Renal pelvis (tissue), 12 donors: ENCODE measurements around the gene HPS4. TPM values are rescaled to one million over a fixed set of nuclear protein-coding genes. Genes with fewer than 3 reads are reported as not detected.
"Not testable (repeated sequence)": the region's sequence is repeated elsewhere in the genome, so short reads cannot be mapped to it uniquely, and the experiment has no call there.

ENCODE experiments used
- DNase-seq: peaks from one replicate; pipeline ENCODE4 v3.0.0-alpha.2; 2013
- long read RNA-seq, 16 experiments: transcript quantifications; one replicate each; lab custom pipeline, GENCODE V29; 2026
- polyA plus RNA-seq, 3 donors: library from polyadenylated mRNA; unstranded; fragments of 120-200 nt; gene quantifications; one replicate each; pipeline ENCODE4 v1.2.1, GENCODE V29; 2013; ENCODE audit not compliant: insufficient read length in 3 of 3

The HPS4 gene
- 10 to 100 TPM; 30.3 to 43.8 (median 40.0) TPM for polyA plus RNA-seq
- long read RNA-seq, donor 1, partial matches to known transcripts, result 0 of 1 reads
- long read RNA-seq, donor 1, other reads (novel, unspliced or antisense), result 0 of 1 reads
- long read RNA-seq, donor 2, full-length matches to known transcripts, result 5 of 5 reads
- long read RNA-seq, donor 2, partial matches to known transcripts, result 0 of 5 reads
- long read RNA-seq, donor 2, other reads (novel, unspliced or antisense), result 0 of 5 reads
- long read RNA-seq, donor 3, partial matches to known transcripts, result 0 of 1 reads
- long read RNA-seq, donor 3, other reads (novel, unspliced or antisense), result 0 of 1 reads
- long read RNA-seq, donor 4, partial matches to known transcripts, result 0 of 2 reads
- long read RNA-seq, donor 4, other reads (novel, unspliced or antisense), result 0 of 2 reads
- long read RNA-seq, donor 5, partial matches to known transcripts, result 0 of 1 reads
- long read RNA-seq, donor 5, other reads (novel, unspliced or antisense), result 0 of 1 reads
- long read RNA-seq, donor 6, full-length matches to known transcripts, result 5 of 5 reads
- long read RNA-seq, donor 6, partial matches to known transcripts, result 0 of 5 reads
- long read RNA-seq, donor 6, other reads (novel, unspliced or antisense), result 0 of 5 reads
- long read RNA-seq, donor 7, partial matches to known transcripts, result 9 of 9 reads
- long read RNA-seq, donor 7, other reads (novel, unspliced or antisense), result 0 of 9 reads
- long read RNA-seq, donor 8, full-length matches to known transcripts, result 1 of 1 reads
- long read RNA-seq, donor 8, partial matches to known transcripts, result 0 of 1 reads
- long read RNA-seq, donor 8, other reads (novel, unspliced or antisense), result 0 of 1 reads
- long read RNA-seq, donor 9, full-length matches to known transcripts, result 2 of 2 reads
- long read RNA-seq, donor 9, partial matches to known transcripts, result 0 of 2 reads
- long read RNA-seq, donor 9, other reads (novel, unspliced or antisense), result 0 of 2 reads
- long read RNA-seq, donor 10, partial matches to known transcripts, result 6 of 8 reads
- long read RNA-seq, donor 10, other reads (novel, unspliced or antisense), result 0 of 8 reads
- long read RNA-seq, donor 11, full-length matches to known transcripts, result 1 of 1 reads
- long read RNA-seq, donor 11, partial matches to known transcripts, result 0 of 1 reads
- long read RNA-seq, donor 11, other reads (novel, unspliced or antisense), result 0 of 1 reads
- long read RNA-seq, donor 12, result 0 reads
- long read RNA-seq, donor 13, result 0 reads
- long read RNA-seq, donor 14, partial matches to known transcripts, result 0 of 2 reads
- long read RNA-seq, donor 14, other reads (novel, unspliced or antisense), result 0 of 2 reads
- long read RNA-seq, donor 15, full-length matches to known transcripts, result 4 of 4 reads
- long read RNA-seq, donor 15, partial matches to known transcripts, result 0 of 4 reads
- long read RNA-seq, donor 15, other reads (novel, unspliced or antisense), result 0 of 4 reads
- long read RNA-seq, donor 16, partial matches to known transcripts, result 0 of 4 reads
- long read RNA-seq, donor 16, other reads (novel, unspliced or antisense), result 0 of 4 reads

- DNase-seq, result peak; percentile 90
These were observed at the start of gene HPS4, which contains the start of gene SRRD for GRCh38 chr22:26483439-26484359. HPS4 (minus strand) TSS chr22:26483783; CDS start chr22:26481762, 2,021 bp downstream. SRRD (plus strand) TSS chr22:26483877; CDS start chr22:26483891, 14 bp downstream.

GRCh38 chr22:26529345-26529744 is 45.8 kb upstream of the HPS4 start:
- DNase-seq, result no peak

GRCh38 chr22:26528518-26528917 is 44.9 kb upstream of the HPS4 start:
- DNase-seq, result not testable (repeated sequence)

GRCh38 chr22:26527574-26528465 is 44.2 kb upstream of the HPS4 start:
- no peak for DNase-seq

GRCh38 chr22:26527167-26527566 is 43.6 kb upstream of the HPS4 start:
- no peak for DNase-seq

GRCh38 chr22:26525946-26526564 is 42.5 kb upstream of the HPS4 start:
- no peak for DNase-seq

- no peak for DNase-seq
These were observed 41.3 kb upstream of the HPS4 start for GRCh38 chr22:26524870-26525269.

DNA sequence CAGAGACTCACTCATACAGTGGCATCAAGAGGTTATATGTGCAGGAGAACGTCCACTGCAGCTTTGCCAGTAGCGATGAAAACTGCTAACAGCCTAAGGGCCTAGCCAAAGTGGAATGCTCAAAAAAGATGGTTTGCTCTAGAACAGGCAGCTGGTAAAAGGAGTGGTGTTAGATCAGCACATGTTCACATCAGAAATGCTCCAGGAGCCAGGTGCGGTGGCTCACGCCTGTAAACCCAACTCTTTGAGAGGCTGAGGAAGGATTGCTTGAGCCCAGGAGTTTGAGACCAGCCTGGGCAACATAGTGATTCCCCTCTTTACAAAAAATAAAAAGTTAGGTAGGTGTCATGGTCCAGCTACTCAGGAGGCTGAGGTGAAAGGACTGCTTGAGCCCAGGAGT is 39.0 kb upstream of the HPS4 start:
- no peak for DNase-seq

GRCh38 chr22:26522012-26522411 is 38.4 kb upstream of the HPS4 start:
- no peak for DNase-seq

DNA sequence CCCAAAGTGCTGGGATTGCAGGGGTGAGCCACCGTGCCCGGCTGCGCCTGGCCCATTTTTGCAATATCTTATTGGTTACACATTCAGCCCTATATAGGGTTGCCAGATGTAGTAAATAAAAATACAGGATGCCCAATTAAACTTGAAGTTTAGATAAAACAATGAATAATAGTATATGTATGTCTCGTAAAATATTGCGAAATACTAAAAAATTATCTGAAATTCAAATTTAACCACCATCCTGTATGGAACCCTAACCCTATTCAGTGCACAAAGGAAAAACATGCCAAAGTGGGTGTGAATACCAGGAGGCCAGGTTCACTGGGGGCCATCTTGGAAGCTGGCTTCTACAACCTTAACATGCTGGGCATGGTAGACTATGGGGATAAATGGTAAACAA is 33.8 kb upstream of the HPS4 start:
- DNase-seq, result no peak

DNA sequence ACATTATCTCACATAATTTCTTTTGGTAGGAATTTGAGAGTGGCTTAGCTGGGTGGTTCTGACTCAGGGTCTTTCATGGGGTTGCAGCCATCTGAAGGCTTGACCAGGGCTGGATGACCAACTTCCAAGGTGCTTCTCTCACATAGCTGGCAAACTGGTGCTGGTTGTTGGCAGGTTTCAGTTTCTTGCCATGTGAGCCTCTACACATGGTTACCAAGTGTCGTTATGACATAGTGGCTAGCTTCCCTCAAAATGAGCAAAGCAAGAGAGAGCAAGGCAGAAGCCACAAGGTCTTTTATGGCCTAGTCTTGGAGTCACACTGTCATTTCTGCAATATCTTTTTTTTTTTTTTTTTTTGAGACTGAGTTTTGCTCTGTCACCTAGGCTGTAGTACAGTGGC is 32.9 kb upstream of the HPS4 start:
- no peak for DNase-seq

GRCh38 chr22:26515931-26516330 is 32.3 kb upstream of the HPS4 start:
- DNase-seq, result no peak

DNA sequence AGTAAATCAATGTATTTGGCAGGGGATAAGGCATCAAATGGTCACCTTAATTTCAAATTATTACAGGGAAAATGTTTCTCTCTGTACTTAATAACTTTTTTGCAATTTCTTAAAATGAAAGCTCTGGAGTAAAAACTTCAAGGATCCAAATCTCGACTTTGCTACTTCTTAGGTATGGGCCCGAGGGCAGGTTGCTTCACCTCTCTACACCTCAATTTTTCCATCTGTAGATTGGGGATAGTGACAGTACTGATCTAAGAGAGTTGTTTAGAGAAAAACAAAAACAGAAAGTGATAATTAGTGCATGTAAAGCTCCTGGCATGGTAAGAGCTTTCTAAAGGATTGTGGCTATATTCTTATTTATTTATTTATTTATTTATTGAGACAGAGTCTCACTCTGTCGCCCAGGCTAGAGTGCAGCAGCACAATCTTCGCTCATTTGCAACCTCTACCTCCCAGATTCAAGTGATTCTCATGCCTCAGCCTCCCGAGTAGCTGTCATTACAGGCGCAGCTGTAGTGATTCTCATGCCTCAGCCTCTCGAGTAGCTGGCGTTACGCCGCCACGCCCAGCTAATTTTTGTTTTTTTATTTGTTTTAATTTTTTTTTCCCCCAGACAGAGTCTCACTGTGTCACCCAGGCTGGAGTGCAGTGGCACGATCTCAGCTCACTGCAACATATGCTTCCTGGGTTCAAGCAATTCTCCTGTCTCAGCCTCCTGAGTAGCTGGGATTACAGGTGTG is 31.0 kb upstream of the HPS4 start:
- no peak for DNase-seq

DNA sequence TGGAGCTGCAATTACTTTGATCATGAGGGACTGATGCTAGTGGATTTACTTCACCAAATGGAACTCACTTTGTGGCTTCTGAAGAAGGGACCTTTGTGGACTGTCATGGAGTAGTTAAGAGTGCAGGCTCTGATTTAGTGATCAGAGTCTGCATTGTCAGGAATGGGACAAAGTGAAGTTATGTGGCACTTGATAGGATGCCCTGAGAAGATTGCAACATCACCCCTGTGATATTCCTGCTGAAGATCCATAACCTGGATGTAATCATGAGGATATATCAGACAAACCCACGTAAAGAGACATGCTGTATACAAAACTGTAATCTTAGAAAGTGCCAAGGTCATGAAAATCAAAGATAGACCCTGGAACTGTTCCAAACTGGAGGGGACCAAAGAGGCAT is 30.3 kb upstream of the HPS4 start:
- no peak for DNase-seq

DNA sequence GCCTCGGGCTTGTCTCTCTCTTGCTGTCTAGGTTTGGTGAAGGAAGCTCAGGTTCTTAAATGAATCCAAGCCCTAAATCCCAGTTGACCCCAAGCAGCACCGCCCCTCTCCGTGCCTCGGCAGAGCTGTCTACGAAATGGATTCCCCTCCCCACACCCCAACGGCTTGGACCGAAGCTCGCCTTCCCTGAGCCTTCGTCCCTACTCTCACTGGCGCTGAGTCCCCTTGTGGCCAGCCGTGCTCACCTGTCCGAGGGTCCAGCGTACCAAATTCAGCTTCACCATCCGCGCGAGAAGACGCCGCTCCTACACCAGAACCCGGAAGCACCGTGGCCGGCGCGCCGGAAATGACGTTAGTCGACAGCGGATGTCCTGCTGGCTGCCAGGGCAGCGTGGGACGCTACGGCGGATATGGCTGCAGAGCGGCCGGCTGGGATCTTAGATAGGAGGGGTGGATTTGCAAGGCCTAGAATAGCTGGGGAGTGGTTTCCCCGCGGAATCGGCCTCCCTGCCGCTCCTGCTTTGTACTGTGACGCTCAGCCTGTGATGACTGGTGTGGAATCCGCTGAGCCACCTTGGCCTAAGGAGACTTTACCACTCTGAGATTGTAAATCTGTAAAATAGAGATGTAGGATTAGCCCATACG is 28.7 kb upstream of the HPS4 start, which contains the start of gene TFIP11:
Gene TFIP11, minus strand, starts transcription at position 325 of the 645 bp plus-strand sequence. CDS start 2,201 bp downstream, outside the sequence.
- peak; percentile 94 for DNase-seq

DNA sequence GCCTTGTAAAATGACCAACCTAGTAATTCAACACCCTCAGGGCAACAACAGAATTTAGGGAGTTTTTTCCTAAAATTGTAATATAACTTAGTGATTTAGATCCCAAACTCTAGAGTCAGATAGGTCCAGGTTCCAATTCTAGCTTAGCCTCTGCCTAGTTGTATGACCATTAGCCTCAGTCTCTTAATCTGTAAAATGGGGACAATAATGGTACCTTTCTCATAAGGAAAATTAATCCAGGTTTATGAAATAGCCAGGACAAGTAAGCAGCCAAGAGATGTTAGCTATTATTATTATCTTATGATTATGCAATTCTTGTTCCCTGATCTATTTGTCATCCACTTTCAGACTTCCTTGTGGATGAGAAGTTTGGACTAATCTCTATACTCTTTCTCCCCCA is 24.6 kb upstream of the HPS4 start:
- DNase-seq, result no peak

DNA sequence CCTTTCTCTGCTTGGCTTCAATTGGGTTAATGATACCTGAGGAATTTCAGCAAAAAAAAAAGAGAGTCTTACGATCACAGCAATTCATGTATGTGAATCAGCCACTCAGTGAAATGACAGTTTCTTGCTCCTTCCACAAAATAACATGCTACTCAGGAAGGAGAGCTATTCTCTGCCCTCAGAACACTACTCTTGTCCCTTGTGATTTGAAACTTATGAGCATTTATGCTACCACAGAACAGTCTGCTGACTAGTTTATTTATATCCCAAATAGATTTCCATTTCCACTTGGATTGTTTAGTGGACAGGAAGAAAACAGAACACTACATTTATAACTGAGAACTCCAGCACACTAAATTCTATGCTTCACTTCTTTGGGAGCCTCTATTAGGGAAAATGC is 20.2 kb upstream of the HPS4 start:
- DNase-seq, result no peak
